ENCODE results near the gene ZYG11A.
A peak's percentile ranks its signal among the peaks of the same experiment; 100 is the strongest.

The ZYG11A gene

DNA sequence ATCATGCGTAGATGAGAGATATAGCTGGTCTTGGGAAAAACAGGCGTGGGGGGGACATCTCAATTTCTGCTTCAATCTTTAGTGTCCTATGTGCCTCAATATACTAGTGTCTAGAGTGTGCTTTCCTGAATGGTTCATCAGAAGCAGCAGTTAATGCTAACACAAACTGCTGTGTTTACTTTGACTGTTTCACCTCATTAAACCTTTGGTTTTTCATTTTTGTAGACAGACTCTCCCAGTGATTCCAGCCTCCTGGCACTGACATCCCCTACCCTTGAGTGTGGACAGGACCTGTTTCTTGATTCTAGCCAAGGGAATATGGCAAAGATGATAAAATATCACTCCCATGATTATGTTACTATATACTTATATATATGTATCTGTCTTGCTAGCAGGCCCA, 37.6 kb downstream of the ZYG11A start:
- DNase-seq = no peak

DNA sequence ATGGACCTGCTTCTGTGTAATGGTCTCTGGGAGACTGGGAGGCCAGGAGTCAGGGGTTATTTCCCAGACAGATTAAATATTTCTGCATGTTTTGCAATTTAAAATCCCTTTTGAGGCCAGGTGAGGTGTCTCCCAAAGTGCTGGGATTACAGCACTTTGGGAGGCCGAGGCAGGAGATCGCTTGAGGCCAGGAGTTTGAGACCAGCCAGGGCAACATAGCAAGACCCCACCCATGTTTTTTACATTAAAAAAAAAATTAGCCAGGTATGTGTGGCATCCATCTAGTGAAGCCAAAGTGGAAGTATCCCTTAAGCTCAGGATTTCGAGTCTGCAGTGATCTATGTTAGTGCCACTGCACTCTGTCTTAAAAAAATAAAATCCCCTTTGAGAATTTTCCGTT, 44.9 kb downstream of the ZYG11A start:
- DNase-seq = no peak

DNA sequence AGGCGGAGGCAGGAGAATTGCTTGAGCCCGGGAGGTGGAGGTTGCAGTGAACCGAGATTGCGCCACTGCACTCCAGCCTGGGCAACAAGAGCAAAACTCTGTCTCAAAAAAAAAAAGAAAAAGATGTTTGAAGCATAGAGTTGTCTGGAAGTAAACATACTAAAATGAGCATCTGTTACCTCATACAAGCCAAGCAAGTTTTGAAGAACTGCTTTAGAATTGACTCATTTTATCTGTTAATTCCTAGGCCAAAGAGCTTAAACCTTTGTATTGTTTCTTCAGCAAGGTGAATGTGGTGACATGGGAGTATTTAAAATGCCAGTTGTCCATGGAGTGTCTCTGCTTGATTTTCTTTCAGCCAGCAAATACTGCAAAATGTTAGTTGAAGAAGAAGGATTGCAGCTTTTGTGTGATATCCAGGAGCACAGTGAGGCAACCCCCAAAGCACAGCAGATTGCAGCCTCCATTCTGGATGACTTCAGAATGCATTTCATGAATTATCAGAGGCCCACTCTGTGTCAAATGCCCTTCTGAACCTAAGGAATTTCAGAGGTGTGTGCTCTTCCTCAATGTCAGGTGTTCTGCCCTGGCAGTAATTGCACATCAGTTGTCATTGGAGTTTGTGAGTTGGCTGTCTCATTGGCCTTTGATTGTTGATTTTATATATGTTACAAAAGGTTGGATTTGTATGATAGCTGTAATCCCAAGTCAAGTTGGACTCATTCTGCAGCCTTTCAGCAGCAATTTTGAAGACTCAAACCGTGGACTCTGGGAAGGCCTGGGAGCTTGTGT, 50.1 kb downstream of the ZYG11A start:
- DNase-seq = no peak

DNA sequence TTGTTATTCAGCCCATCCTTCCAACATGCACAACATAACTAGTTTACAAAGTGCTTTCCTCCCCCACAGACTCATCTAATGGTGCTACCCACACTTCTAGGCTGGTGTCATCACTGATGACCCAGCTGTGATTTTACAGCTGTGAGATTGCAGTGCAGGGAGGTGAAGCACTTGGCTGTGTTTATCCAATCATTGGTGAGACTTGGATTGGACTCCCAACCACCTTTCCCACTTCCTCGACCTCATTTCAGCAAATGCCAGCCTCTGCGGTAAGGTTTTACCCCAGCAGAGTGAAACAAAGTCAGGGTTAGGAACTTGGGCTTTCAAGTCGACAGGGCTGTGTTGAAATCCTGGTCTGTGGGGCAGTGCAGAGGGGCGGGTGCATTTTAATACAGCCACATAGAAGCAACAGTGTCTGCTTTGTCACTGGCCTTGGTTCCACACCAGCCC, 56.9 kb downstream of the ZYG11A start:
- no peak for DNase-seq

DNA sequence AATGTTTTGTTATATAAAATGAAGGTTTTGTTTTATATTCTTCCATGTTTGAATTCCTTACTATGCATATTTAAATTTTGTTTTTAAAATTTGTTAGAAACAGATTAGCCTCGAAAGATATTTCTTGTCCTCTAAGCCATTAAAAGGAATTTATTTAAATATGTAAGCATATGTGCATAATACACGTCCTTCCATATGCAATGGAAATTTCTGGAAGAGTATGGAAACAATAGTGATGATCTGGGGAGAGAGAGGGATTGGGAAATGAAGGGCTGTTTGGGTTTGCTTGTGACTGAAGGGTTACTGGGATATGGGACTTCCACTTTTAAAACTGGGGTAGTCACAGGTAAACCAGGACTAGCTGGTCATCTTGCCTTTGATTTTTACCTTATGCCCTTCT, 57.8 kb downstream of the ZYG11A start:
- no peak for DNase-seq

DNA sequence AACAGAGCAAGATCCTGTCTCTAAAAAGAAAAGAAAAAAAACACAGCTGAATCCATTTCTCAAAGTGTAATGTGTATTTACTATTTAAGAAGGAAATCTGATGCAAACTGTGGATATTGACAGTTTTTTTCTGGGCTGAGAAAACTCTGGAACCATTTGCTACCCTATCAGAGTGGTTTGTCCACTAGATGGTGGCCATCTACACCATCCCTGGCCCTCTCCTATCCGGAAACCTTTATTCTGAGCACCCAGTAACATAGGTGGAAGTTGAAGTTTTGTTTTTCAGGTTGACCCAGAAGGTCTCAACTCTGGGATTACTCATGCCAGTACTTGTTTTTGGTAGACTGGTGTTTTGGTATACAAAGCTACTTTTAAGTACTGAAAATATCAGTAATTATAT, 58.8 kb downstream of the ZYG11A start:
- DNase-seq = no peak

DNA sequence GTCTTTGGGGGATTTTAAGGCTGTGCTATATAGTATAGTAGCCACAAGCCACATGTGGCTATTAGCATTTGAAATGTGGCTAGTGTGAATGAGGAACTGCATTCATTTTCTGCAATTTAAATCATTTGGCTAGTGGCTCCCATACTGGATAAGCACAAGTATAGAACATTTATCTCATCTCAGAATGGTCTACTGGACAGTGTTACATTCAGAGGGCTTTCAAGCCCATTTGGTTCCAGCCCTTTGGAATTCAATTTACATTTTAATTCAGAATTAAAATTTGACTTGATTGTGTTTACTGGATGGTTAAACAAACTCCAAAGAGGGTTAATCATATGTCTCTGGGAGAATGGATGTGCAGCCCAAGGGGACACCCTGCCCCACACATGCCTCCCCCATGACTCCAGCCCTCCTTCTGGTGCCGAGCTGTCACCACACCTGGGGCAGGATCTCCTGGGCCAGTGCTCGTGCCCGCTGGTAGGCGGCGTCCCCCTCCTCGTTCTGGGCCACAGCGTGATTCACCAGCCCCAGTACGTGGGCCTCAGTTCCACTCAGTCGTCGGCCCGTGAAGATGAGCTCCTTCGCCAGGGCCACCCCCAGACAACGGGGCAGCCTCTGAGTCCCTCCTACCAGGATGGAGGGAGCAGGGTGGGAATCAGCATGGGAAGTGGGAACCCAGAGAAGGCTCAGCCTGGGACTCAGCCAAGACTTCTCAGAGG, 61.8 kb downstream of the ZYG11A start:
- DNase-seq = no peak

DNA sequence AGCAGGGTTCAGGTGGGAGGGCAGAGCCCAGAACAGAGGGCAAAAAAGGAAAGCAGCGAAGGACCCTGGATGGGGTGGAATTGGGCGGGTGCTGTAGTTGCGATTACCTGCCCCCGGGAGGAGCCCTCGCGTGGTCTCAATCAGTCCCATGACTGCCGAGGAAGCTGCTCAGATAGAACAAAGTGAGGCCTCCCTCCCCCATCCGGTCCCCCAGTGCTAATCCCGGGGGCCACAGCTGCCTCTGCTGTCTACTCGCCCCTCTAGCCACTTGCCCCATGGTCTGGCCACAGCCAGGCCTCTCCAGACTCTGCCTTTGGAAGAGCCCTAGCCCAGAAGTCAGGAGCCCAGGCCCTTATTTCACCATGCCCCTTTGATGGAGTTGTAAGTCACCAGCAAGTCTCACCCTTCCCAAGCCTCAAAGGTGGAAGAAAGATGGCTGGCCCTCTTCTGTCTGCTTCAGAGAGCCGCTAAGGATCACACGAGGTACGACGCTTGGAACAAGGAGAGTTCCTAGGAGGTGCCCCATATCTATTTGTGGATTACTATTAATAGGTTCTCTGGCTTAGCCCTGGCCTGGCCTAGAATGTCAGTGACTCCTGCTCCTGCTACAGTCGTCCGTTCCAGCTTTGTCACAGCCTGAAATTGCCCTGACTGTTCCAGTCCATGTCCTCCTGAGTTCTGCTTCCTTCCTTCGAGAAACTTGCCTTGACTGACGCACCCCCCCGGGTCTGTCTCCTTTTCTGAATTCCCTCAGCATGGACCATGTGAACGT, 62.6 kb downstream of the ZYG11A start:
- DNase-seq = peak; percentile 49 to 63

DNA sequence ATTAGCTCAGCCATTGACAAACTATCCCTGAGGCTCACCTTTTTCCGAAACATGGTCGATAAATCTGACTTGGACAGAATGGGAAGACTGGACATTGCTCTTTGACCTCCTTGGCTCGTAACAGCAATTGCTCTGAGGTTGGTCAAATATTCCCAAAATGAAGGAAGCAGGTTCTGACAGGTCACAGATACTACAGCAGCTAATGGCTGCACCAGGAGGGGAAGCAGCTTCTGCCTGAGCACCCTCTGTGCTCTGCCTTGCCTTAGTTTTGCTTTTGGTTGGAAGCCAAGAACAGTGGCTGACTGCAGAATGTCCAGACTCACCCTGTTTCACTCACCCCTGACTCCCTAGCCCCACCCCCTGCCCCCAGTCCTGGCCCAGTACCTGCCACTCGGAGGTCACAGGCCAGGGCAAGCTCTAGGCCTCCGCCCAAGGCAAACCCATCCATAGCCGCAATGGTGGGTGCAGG, 63.6 kb downstream of the ZYG11A start:
- no peak for DNase-seq

DNA sequence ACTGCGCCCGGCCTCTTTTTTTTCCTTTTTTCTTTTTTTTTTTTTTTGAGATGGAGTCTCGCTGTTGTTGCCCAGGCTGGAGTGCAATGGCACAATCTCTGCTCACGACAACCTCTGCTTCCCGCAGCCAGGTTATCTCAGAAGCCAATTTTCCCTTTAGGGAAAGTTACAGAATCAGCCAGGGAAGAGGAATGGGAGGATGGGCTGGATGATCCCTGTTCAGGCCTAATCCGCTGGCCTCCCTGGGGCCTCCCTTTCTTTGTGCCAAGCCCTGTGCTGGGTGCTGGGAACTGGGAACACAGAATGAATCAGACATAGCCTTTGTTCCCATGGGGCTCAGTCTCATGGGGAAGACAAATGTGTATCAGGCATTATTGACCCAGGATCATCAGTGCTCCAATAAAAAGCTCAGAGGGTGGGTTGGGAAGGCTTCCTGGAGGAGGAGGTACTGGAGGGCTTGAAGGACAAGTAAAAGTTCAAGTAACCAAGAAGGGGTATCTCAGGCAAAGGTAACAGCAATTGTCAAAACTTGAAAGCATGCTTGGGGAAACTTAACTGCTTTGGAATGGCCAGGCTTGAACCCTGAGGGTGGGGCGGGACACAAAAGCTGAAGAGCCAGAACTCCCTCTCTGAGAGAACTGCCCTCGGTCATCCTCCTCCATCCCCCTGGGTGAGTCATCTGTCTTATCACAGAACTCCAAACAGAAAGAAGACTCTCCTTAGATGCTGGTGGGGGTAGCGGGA, 64.7 kb downstream of the ZYG11A start:
- no peak for DNase-seq

DNA sequence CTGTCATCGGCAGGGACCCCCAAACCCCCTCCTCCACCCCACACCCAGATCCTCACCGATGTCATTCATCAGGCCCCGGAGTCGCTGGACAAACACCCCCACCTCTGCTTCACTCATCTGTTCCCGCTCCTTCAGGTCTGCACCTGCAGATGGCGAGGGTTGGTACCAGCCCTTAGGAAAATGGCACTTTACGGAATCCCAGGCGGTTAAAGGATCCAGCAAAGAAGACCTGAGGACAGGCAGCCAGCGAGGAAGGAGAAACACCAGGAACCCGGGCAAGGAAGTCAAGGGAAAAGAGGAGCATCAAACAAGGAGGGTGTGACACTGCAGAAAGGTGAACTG, 65.2 kb downstream of the ZYG11A start:
- no peak for DNase-seq

DNA sequence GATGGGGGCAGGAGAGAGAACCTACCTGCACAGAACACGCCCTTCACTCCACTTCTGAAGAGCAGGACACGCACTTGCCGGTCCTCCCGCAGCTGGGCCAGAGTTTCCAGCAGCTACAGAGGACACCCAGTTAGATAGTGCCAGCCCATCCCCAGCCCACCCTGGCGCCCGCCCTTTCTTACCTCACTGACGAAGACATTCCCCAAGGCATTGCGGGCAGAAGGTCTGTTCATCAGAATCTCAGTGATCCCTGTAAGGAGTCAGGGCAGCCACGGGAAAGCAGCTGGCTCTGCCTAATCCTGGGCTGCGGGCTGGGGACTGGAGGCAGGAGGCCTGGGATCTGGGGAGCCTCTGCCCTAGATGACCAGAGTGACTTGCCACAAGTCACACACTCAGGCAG, 69.0 kb downstream of the ZYG11A start:
- DNase-seq = no peak

DNA sequence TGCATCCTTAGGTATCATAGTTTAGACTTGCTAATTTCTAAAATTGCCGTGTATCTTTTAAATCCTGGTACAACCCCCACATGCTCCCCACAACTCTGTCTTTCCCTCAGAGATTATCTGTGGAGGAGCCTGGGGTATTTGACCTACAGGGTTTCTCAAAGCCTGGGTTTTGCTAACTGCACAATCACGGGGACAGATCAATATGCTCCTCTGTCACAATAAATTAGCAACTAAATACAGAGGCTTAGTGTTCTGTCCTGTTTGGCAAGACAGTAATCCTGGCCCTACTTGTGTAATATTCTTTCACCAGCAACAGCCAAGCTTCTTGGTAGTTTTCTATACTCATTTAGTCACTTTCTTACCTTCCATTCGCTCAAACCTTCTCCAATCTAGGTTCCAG, 70.5 kb downstream of the ZYG11A start:
- DNase-seq = no peak

DNA sequence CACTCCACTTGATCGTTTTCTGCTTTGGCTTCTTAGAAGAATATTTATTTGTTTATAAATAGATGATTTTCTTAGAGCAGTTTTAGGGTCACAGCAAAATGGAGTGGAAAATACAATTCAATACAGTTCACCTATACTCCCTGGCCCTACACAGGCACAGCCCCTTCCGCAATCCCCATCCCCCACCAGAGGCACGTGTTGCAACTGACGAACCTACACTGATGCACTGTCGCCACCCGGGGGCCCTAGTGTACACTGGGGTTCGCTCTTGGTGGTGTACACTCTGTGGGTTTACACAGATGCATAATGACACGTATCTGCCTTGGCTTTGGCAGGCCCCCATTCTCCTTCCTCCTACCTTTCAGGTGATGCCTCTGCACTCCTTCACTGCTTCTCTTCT, 71.0 kb downstream of the ZYG11A start:
- peak; percentile 29 to 35 for DNase-seq

DNA sequence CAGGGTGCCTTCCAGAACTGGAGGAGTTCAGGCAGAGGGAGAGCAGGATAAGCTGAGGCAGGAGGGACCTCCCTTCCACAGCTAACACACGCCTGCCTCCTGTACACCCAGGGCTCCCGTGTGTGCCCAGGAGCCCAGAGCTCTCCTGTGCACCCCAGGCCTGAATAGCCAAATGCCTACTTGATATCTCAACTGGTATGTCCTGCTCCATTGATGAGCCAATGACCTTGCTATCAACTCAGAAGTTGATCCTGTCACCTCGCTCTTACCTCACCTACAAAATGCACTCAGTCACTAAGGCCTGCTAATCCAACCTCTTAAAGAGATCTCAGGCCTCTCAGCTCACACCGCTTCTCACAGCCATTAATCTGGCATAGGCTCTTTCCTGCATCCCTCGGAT, 71.9 kb downstream of the ZYG11A start:
- DNase-seq = no peak

DNA sequence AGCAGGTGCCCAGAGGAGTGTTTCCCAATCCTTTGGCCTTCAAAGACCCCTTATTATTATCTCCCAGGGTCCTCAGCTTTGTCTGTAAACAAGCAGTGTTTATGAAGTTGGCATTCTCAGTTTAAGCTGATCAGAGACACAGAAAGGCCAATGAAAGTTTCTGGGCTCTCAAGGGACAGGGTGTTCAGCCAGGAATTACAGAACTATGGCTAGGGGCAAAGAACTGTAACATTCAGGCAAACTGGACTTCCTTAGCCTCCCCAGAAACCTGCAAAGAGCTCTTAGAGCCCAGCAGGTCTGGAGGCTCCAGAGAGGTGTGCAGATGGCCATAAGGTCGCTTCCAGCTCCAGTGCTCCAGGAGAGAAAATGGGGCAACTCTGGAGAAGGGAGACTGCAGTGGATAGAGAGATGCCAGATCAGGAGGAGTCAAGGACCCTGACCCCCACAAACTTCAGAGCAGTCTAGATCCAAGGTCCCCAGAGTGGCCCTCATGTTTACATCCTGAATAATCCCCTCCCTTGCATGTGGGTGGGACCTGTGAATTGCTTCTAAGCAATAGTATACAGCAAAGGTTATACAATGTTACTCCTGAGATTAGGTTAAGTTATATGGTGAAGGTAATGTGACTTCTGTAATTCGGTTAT, 72.8 kb downstream of the ZYG11A start:
- no peak for DNase-seq

DNA sequence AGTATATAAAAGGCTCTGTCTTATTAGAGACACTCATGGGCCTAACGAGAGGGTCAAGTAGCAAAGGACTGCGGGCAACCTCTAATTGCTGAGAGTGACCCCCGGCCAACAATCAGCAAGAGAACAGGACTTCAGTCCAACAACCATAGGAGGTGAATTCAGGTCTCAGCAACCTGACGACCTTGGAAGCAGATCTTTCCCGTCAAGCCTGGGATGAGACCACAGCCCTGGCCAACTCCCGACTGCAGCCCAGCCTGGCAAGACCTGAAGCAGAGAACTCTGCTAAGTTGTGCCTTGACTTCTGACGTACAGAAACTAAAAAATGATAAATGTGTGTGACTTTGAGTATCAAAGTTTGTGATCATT, 73.3 kb downstream of the ZYG11A start:
- DNase-seq = no peak

DNA sequence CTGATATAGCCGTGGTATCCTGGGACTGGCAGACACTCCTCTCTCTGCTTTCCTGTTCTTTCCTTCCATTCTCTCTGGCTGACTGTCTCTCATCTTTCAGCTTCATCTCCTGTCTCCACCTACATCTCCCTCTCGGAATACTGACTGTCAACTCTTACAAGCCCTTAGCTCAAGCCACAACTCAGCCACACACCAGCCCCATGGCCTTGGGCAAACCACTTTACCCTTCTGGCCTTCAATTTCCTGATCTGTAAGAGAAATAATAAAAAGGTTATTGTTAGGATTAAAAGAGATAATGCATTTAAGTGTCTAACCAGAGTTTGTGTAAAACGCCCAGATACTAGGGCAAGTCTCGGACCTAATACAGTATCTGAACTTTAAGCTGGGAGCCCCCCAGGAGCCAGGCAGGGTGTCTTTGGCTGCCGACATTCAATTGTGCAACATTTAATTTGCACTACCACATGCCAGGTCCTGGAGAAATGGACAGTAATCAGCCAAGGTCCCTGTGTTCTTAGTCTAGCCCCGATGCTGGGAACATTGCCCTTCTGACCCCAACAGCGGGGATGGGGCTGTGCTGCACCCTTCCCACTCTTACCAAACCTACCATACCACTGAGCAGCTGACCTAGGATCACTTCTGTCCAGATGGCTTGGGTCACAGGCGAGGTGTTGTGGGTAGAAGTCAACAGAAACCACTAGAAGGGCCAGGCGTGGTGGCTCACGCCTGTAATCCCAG, 73.8 kb downstream of the ZYG11A start:
- DNase-seq = no peak

DNA sequence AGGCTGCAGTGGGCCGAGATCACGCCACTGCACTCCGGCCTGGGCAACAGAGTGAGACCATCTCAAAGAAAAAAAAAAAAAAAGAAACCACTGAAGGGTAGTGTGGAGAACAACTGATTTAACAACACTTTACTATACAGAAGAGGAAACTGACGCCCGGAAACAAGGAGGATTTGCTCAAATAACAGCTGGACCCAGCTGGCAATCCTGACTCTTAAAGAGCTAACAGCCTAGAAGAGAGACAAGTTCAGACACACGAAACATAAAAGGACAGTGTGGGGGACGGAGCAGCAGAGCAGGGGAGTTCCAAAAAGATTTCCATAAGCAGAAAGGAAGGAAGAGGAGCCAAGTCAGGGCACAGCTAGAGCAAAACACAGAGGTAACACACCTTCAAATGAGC, 74.6 kb downstream of the ZYG11A start:
- peak in 1 of 2 experiments; percentile 8 for DNase-seq

DNA sequence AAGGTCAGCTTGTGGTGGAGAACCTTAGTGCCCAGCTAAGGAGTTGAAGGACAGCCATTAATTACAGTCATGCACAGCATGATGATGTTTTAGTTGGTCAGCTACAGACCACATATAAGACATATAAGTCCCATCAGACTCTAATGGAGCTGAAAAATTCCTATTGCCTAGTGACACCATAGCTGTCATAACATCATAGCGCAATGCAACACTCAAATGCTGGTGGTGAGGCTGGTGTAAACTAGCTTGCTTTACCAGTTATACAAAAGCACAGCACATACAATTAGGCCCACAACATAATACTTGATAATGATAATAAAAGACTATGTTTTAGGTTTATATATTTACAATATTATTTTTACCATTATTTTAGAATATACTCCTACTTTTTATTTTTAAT, 75.0 kb downstream of the ZYG11A start:
- DNase-seq = no peak

DNA sequence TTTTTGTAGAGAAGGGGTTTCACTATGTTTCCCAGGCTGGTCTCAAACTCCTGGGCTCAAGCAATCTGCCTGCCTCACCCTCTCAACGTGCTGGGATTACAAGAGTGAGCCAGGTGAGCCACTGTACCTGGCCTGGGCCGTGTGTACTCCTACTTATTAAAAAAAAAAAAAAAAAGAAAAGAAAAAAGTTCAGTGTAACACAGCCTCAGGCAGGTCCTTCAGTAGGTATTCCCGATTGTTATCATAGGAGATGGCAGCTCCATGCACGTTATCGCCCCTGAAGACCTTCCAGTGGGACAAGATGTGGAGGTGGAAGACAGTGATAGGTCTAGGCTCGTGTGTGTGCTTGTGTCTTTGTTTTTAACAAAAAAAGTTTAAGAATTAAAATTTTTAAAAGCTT, 75.6 kb downstream of the ZYG11A start:
- peak in 1 of 2 experiments; percentile 4 for DNase-seq

Data from activated T-cell treated with anti-CD3 and anti-CD28 coated beads, Interleukin-2, amount 50 U/mL, for 48 hours (primary cell).